ENCODE data around the gene FUT2. TPM values are rescaled to one million over a fixed set of nuclear protein-coding genes. Genes with fewer than 3 reads are reported as not detected.

FUT2 gene
- total and polyA plus RNA-seq, 10 of the 15 experiments (the other 5 are each of a cell fraction or from before 2014, with no cell fraction given): 0.02 to 0.13 (median 0.07) TPM; not detected in 7

GRCh38 chr19:48705431-48705830, 9.7 kb downstream of the FUT2 start:
- H3K4me1 ChIP-seq (ENCODE audit: control insufficient read depth, insufficient read depth, low read length): no peaks in the 10 kb centered on the region
- no TSS peak for BruUV-seq (replicated peaks)
- intact Hi-C loops (cut with micrococcal nuclease; ENCODE audit: unreplicated experiment): no loop called here
- no peak for TF ChIP-seq ZNF384 (IDR thresholded peaks at IDR 0.05; ENCODE audit: borderline replicate concordance, low read depth, low read length)
- no peak for TF ChIP-seq CBFB (IDR thresholded peaks at IDR 0.05; ENCODE audit: low read depth)
- ChIA-PET CTCF (interaction anchor here (0.7 kb wide), 1 partner anchor 9 kb away, joined by 3 read pairs; no protein-coding TSS in a partner anchor), POLR2A (no interaction called here), RAD21 (ENCODE audit: unreplicated experiment) (no interaction called here), SMC1A (ENCODE audit: uncharacterized antibody, unreplicated experiment) (no interaction called here)
- in situ Hi-C loops (cut with MboI): no loop called here
- no peak overlapping the region for H3K27ac ChIP-seq (ENCODE audit: control insufficient read depth, insufficient read depth)
- FAIRE-seq: no peak
- 3% methylated on average over 2 of the region's 2 CpGs for WGBS (ENCODE audit: insufficient coverage, insufficient replicate concordance, low lambda C conversion rate, missing lambda C conversion rate)
- H3K36me3 ChIP-seq (ENCODE audit: control insufficient read depth in 2 of 2, insufficient read depth in 2 of 2, low read length in 1 of 2): no peaks in the 10 kb centered on the region
- H2AFZ ChIP-seq (ENCODE audit: control insufficient read depth, low read depth, low read length): no peak overlapping the region
- no peak for DNase-seq (ENCODE audit: low read depth, low spot score)
- no peaks in the 10 kb centered on the region for H3K27me3 ChIP-seq (replicated peaks in 1 of 2; ENCODE audit: control insufficient read depth in 2 of 2, insufficient read depth in 2 of 2, low read length in 1 of 2)
- no peak overlapping the region for H3K4me2 ChIP-seq (ENCODE audit: control insufficient read depth, insufficient read depth)
- no peak overlapping the region for H3K9ac ChIP-seq (ENCODE audit: control insufficient read depth, insufficient read depth, low read length)
- no peak overlapping the region for H3K4me3 ChIP-seq
- no peaks in the 10 kb centered on the region for H3K9me3 ChIP-seq (replicated peaks; ENCODE audit: control insufficient read depth, insufficient read depth, low read length)
- no peaks in the 10 kb centered on the region for H3K79me2 ChIP-seq (ENCODE audit: control insufficient read depth, insufficient read depth, low read length)
- no peaks in the 10 kb centered on the region for H4K20me1 ChIP-seq (ENCODE audit: control insufficient read depth, insufficient read depth)
- no peak for ATAC-seq

GRCh38 chr19:48708471-48708870, 12.7 kb downstream of the FUT2 start:
- ChIA-PET SMC1A (ENCODE audit: uncharacterized antibody, unreplicated experiment) (no interaction called here), CTCF (no interaction called here), RAD21 (ENCODE audit: unreplicated experiment) (no interaction called here), POLR2A (no interaction called here)
- Histone ChIP-seq H3K27me3 (replicated peaks in 1 of 2; ENCODE audit: control insufficient read depth in 2 of 2, insufficient read depth in 2 of 2, low read length in 1 of 2) (no peaks in the 10 kb centered on the region), H4K20me1 (ENCODE audit: control insufficient read depth, insufficient read depth) (no peaks in the 10 kb centered on the region), H3K9ac (ENCODE audit: control insufficient read depth, insufficient read depth, low read length) (no peak overlapping the region), H3K4me1 (ENCODE audit: control insufficient read depth, insufficient read depth, low read length) (peaks cover 5% of the 10 kb centered on the region; the same call in 1 of the 2 replicates), H3K79me2 (ENCODE audit: control insufficient read depth, insufficient read depth, low read length) (no peaks in the 10 kb centered on the region), H3K4me2 (ENCODE audit: control insufficient read depth, insufficient read depth) (no peak overlapping the region), H3K27ac (ENCODE audit: control insufficient read depth, insufficient read depth) (no peak overlapping the region), H3K9me3 (replicated peaks; ENCODE audit: control insufficient read depth, insufficient read depth, low read length) (no peaks in the 10 kb centered on the region; the same call in 2 of the 3 replicates), H2AFZ (ENCODE audit: control insufficient read depth, low read depth, low read length) (no peak overlapping the region), H3K36me3 (ENCODE audit: control insufficient read depth in 2 of 2, insufficient read depth in 2 of 2, low read length in 1 of 2) (no peaks in the 10 kb centered on the region), H3K4me3 (no peak overlapping the region)
- WGBS (ENCODE audit: insufficient coverage, insufficient replicate concordance, low lambda C conversion rate, missing lambda C conversion rate): 79% methylated on average over 9 of the region's 11 CpGs
- TF ChIP-seq SKIL (IDR thresholded peaks at IDR 0.05; ENCODE audit: low read depth, poor library complexity, severe bottlenecking): no peak
- TF ChIP-seq RBBP5 (conservative IDR thresholded peaks at IDR 0.05): no peak
- TF ChIP-seq RAD51 (IDR thresholded peaks at IDR 0.05): no peak
- TF ChIP-seq CHD2 (IDR thresholded peaks at IDR 0.05; ENCODE audit: borderline replicate concordance, low read depth, low read length): no peak
- TF ChIP-seq IKZF1 (conservative IDR thresholded peaks at IDR 0.05): no peak
- TF ChIP-seq HDGF (IDR thresholded peaks at IDR 0.05): no peak
- no peak for TF ChIP-seq E2F4 (IDR thresholded peaks at IDR 0.05; ENCODE audit: low read depth, low read length)
- TF ChIP-seq RB1 (IDR thresholded peaks at IDR 0.05; ENCODE audit: borderline replicate concordance): no peak
- TF ChIP-seq MAX (IDR thresholded peaks at IDR 0.05; ENCODE audit: low read depth, low read length): no peak
- no peak for TF ChIP-seq USF1 (IDR thresholded peaks at IDR 0.05; ENCODE audit: borderline replicate concordance, extremely low read length, insufficient read depth, low read depth, low read length)
- TF ChIP-seq IRF4 (IDR thresholded peaks at IDR 0.05; ENCODE audit: low read depth, low read length): no peak
- intact Hi-C loops (cut with micrococcal nuclease; ENCODE audit: unreplicated experiment): no loop called here
- FAIRE-seq: no peak
- DNase-seq (ENCODE audit: low read depth, low spot score): no peak
- ATAC-seq: no peak
- no TSS peak for BruUV-seq (replicated peaks)
- in situ Hi-C loops (cut with MboI): no loop called here

All from GM12878 (cell line).